GM23248 (cell line): ENCODE data around the gene PRKD1. TPM values are rescaled to one million over a fixed set of nuclear protein-coding genes. Genes with fewer than 3 reads are reported as not detected.

Source experiments
- DNase-seq: peaks from one replicate; pipeline ENCODE4 v3.0.0-alpha.2; 2015
- H2AFZ ChIP-seq: fragments of 200-600 bp; sonication (generic); 2 replicates; pipeline ENCODE4 v1.6.1; 2016; ENCODE audit warnings: antibody characterized with exemption
- H3F3A ChIP-seq: fragments of 200-600 bp; sonication (generic); 2 replicates; pipeline ENCODE4 v1.6.1; 2016; ENCODE audit warnings: mild to moderate bottlenecking, antibody characterized with exemption, mixed run types; ENCODE audit not compliant: insufficient read depth
- H3K27ac ChIP-seq: fragments of 200-600 bp; sonication (generic); 2 replicates; pipeline ENCODE4 v1.5.1; 2016; ENCODE audit warnings: mild to moderate bottlenecking
- H3K27me3 ChIP-seq: fragments of 200-600 bp; sonication (generic); replicated peaks from 2 replicates; pipeline ENCODE4 v1.6.1; 2016; ENCODE audit warnings: mild to moderate bottlenecking; ENCODE audit not compliant: insufficient read depth
- H3K36me3 ChIP-seq: fragments of 200-600 bp; sonication (generic); 2 replicates; pipeline ENCODE4 v1.6.1; 2016; ENCODE audit warnings: low read depth, mild to moderate bottlenecking
- H3K4me1 ChIP-seq: fragments of 200-600 bp; sonication (generic); 2 replicates; pipeline ENCODE4 v1.6.1; 2016; ENCODE audit warnings: mild to moderate bottlenecking; ENCODE audit not compliant: insufficient read depth
- H3K4me2 ChIP-seq: fragments of 200-600 bp; sonication (generic); one replicate; pipeline ENCODE4 v1.6.1; 2016; ENCODE audit warnings: mild to moderate bottlenecking; ENCODE audit not compliant: unreplicated experiment
- H3K4me3 ChIP-seq: fragments of 200-600 bp; sonication (generic); 2 replicates; pipeline ENCODE4 v1.5.1; 2016; ENCODE audit warnings: mild to moderate bottlenecking
- H3K79me2 ChIP-seq: fragments of 200-600 bp; sonication (generic); 2 replicates; pipeline ENCODE4 v1.6.1; 2016; ENCODE audit warnings: mild to moderate bottlenecking; ENCODE audit not compliant: insufficient read depth
- H3K9ac ChIP-seq: fragments of 200-600 bp; sonication (generic); 2 replicates; pipeline ENCODE4 v1.6.1; 2016; ENCODE audit warnings: mild to moderate bottlenecking
- H3K9me2 ChIP-seq: fragments of 200-600 bp; sonication (generic); 2 replicates; pipeline ENCODE4 v1.6.1; 2016; ENCODE audit warnings: mixed run types, mild to moderate bottlenecking, moderate library complexity; ENCODE audit not compliant: insufficient read depth
- H3K9me3 ChIP-seq: fragments of 200-600 bp; sonication (generic); one replicate; pipeline ENCODE4 v1.6.1; 2017; ENCODE audit warnings: low read depth
- H4K20me1 ChIP-seq: fragments of 200-600 bp; sonication (generic); 2 replicates; pipeline ENCODE4 v1.6.0; 2016; ENCODE audit not compliant: insufficient read depth
- EZH2 ChIP-seq: fragments of 200-600 bp; sonication (generic); IDR thresholded peaks from 2 replicates; pipeline ENCODE4 v1.6.1; 2018; ENCODE audit warnings: antibody characterized with exemption, mild to moderate bottlenecking; ENCODE audit not compliant: insufficient read depth, poor library complexity, severe bottlenecking
- EZH2phosphoT487 ChIP-seq: fragments of 200-600 bp; sonication (generic); IDR thresholded peaks from 2 replicates; pipeline ENCODE4 v1.6.1; 2018; ENCODE audit warnings: antibody characterized with exemption, moderate library complexity, mild to moderate bottlenecking, low read depth; ENCODE audit not compliant: insufficient read depth
- WGBS, 2 experiments: methylation state at CpG; one replicate each; pipeline ENCODE4 v1.1.6; 2015 to 2017; ENCODE audit warnings: low lambda C conversion rate in 2 of 2, low coverage in 1 of 2; ENCODE audit errors: missing lambda C conversion rate in 2 of 2; 5-methylcytosine and 5-hydroxymethylcytosine counted together
- in situ Hi-C: fragments of 300-500 bp; cut with MboI; formaldehyde crosslinking; loops from 2 replicates; pipeline ENCODE4 v1.15.0; 2020
- polyA plus RNA-seq: library from polyadenylated mRNA; unstranded; fragments of >200 nt; fragmentation: Nextera tagmentation; extraction: Ambion mirVana; gene quantifications from 2 replicates; pipeline ENCODE4 v1.2.1, GENCODE V29; 2016
- total RNA-seq: library from RNA; depleted of rRNA; stranded (reverse); fragments of >200 nt; shearing (Covaris generic); gene quantifications from 2 replicates; pipeline ENCODE4 v1.2.3, GENCODE V29; 2014

Gene PRKD1
- total and polyA plus RNA-seq, 2 experiments from 2014 or later, result 24.2 to 30.7 TPM

- Histone ChIP-seq H3K4me1 (peaks cover 5% of the 10 kb centered on the region; the same call in 1 of the 2 replicates), H3K79me2 (no peaks in the 10 kb centered on the region), H3K9me3 (no peaks in the 10 kb centered on the region), H3K4me2 (no peak overlapping the region), H3K9me2 (no peaks in the 10 kb centered on the region), H2AFZ (no peak overlapping the region), H3K36me3 (peaks cover 4% of the 10 kb centered on the region; the same call in 1 of the 2 replicates), H3K27me3 (no peaks in the 10 kb centered on the region), H3F3A (no peaks in the 10 kb centered on the region), H3K9ac (no peak overlapping the region), H3K27ac (no peak overlapping the region), H4K20me1 (no peaks in the 10 kb centered on the region), H3K4me3 (no peak overlapping the region)
- in situ Hi-C loops, result no loop called here
- DNase-seq, result no peak
- WGBS, 2 experiments, result 88 to 91% methylated on average over 7 of the region's 7 CpGs
- TF ChIP-seq EZH2, result no peak
- TF ChIP-seq EZH2phosphoT487, result no peak
Measured at GRCh38 chr14:29587761-29588470, 339.7 kb downstream of the PRKD1 start.

GRCh38 chr14:29587046-29587445, 340.6 kb downstream of the PRKD1 start:
- TF ChIP-seq EZH2phosphoT487, result no peak
- no peak for TF ChIP-seq EZH2
- WGBS, 2 experiments, result 92 to 100% methylated on average over 2 of the region's 2 CpGs

GRCh38 chr14:29584992-29585391, 342.7 kb downstream of the PRKD1 start:
- DNase-seq, result peak; percentile 79
- H3K27ac ChIP-seq, result peak overlapping the region; percentile 39
- 34 to 37% methylated on average over 8 of the region's 8 CpGs for whole genome bisulfite sequencing, 2 experiments
- H3K9me3 ChIP-seq, result no peaks in the 10 kb centered on the region
- no peaks in the 10 kb centered on the region for H3F3A ChIP-seq
- H3K9me2 ChIP-seq, result no peaks in the 10 kb centered on the region
- no peaks in the 10 kb centered on the region for H3K27me3 ChIP-seq
- peak overlapping the region; percentile 37; the same call in 1 of the 2 replicates for H3K9ac ChIP-seq
- H2AFZ ChIP-seq, result peak overlapping the region; percentile 42; the same call in 1 of the 2 replicates
- H3K4me2 ChIP-seq, result peak overlapping the region; percentile 56
- peaks cover 5% of the 10 kb centered on the region; the same call in 1 of the 2 replicates for H3K4me1 ChIP-seq
- no peaks in the 10 kb centered on the region for H3K79me2 ChIP-seq
- TF ChIP-seq EZH2phosphoT487 (no peak), EZH2 (no peak)
- in situ Hi-C loops, result no loop called here
- H3K36me3 ChIP-seq, result no peaks in the 10 kb centered on the region
- peak overlapping the region; percentile 13; the same call in 1 of the 2 replicates for H3K4me3 ChIP-seq
- no peaks in the 10 kb centered on the region for H4K20me1 ChIP-seq

More at GRCh38 chr14:29587046-29587445, 340.6 kb downstream of the PRKD1 start:
- no peaks in the 10 kb centered on the region for H3K9me3 ChIP-seq
- in situ Hi-C loops, result no loop called here
- H3K9me2 ChIP-seq, result no peaks in the 10 kb centered on the region
- no peak overlapping the region for H3K4me3 ChIP-seq
- H3F3A ChIP-seq, result no peaks in the 10 kb centered on the region
- no peaks in the 10 kb centered on the region for H3K79me2 ChIP-seq
- H3K9ac ChIP-seq, result no peak overlapping the region
- no peaks in the 10 kb centered on the region for H3K27me3 ChIP-seq
- H3K27ac ChIP-seq, result no peak overlapping the region
- H4K20me1 ChIP-seq, result no peaks in the 10 kb centered on the region
- no peak overlapping the region for H3K4me2 ChIP-seq
- H2AFZ ChIP-seq, result no peak overlapping the region
- H3K36me3 ChIP-seq, result no peaks in the 10 kb centered on the region; the same call in 1 of the 2 replicates
- peaks cover 5% of the 10 kb centered on the region; the same call in 1 of the 2 replicates for H3K4me1 ChIP-seq
- DNase-seq, result no peak

- no peaks in the 10 kb centered on the region for H4K20me1 ChIP-seq
- H3F3A ChIP-seq, result no peaks in the 10 kb centered on the region
- no peaks in the 10 kb centered on the region for H3K27me3 ChIP-seq
- H3K9me3 ChIP-seq, result no peaks in the 10 kb centered on the region
- no peak overlapping the region for H3K27ac ChIP-seq
- no peaks in the 10 kb centered on the region; the same call in 1 of the 2 replicates for H3K9me2 ChIP-seq
- WGBS, 2 experiments, result 95 to 100% methylated on average over 1 of the region's 1 CpG
- no peak overlapping the region for H3K4me3 ChIP-seq
- H2AFZ ChIP-seq, result no peak overlapping the region
- no peak for TF ChIP-seq EZH2phosphoT487
- TF ChIP-seq EZH2, result no peak
- no peak for DNase-seq
- peaks cover 5% of the 10 kb centered on the region; the same call in 1 of the 2 replicates for H3K4me1 ChIP-seq
- in situ Hi-C loops, result no loop called here
- H3K4me2 ChIP-seq, result no peak overlapping the region
- H3K79me2 ChIP-seq, result no peaks in the 10 kb centered on the region
- no peak overlapping the region for H3K9ac ChIP-seq
- peaks cover 17% of the 10 kb centered on the region; the same call in 1 of the 2 replicates for H3K36me3 ChIP-seq
Measured at GRCh38 chr14:29580763-29581162, 346.9 kb downstream of the PRKD1 start.
